Effector memory CD4-positive, alpha-beta T cell (primary cell): ENCODE measurements around the gene DUSP7.

ENCODE experiments used
- DNase-seq, 3 donors: peaks; one replicate each; pipeline ENCODE4 v3.0.0-alpha.2; 2020
- H3K27ac ChIP-seq: 2 replicates; pipeline ENCODE4 v1.7.0; 2013; ENCODE audit warnings: mild to moderate bottlenecking, low read length, moderate library complexity; ENCODE audit not compliant: insufficient read depth, poor library complexity, severe bottlenecking
- H3K27me3 ChIP-seq: replicated peaks from 2 replicates; pipeline ENCODE4 v1.7.0; 2013; ENCODE audit warnings: mild to moderate bottlenecking, low read length; ENCODE audit not compliant: insufficient read depth, control insufficient read depth, poor library complexity, severe bottlenecking
- H3K36me3 ChIP-seq: 2 replicates; pipeline ENCODE4 v1.7.0; 2013; ENCODE audit warnings: mild to moderate bottlenecking, low read length, moderate library complexity; ENCODE audit not compliant: control insufficient read depth, insufficient read depth
- H3K4me1 ChIP-seq: 2 replicates; pipeline ENCODE4 v1.7.0; 2013; ENCODE audit warnings: low read length, mild to moderate bottlenecking; ENCODE audit not compliant: control insufficient read depth, insufficient read depth, poor library complexity, severe bottlenecking
- H3K4me3 ChIP-seq: 2 replicates; pipeline ENCODE4 v1.7.0; 2013; ENCODE audit warnings: low read length, low read depth, mild to moderate bottlenecking; ENCODE audit not compliant: insufficient read depth, poor library complexity, severe bottlenecking
- H3K9me3 ChIP-seq: 2 replicates; pipeline ENCODE4 v1.7.0; 2013; ENCODE audit warnings: mild to moderate bottlenecking, low read length, moderate library complexity; ENCODE audit not compliant: control insufficient read depth

Gene DUSP7

DNA sequence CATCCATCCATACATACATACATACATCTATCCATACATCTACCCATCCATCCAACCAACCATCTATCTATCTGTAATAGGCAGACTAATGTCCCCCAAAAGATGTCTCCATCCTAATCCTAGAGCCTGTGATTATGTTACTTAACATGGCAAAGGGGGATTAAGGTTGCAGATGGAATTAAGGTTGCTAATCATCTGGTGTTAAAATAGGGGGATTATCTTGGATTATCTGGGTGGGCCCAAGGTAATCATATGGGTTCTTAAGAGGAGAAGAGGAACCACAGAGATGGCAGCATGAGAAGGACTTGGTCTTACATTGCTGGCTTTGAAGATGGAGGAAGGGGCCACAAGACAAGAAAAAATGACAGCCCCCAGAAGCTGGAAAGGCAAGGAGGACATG lies 45.9 kb downstream of the DUSP7 start:
- no peaks in the 10 kb centered on the region for H3K9me3 ChIP-seq
- DNase-seq, result no peak
- peaks cover 8% of the 10 kb centered on the region for H3K4me1 ChIP-seq
- no peak overlapping the region for H3K4me3 ChIP-seq
- no peaks in the 10 kb centered on the region for H3K36me3 ChIP-seq
- H3K27me3 ChIP-seq, result no peaks in the 10 kb centered on the region
- H3K27ac ChIP-seq, result no peak overlapping the region

DNA sequence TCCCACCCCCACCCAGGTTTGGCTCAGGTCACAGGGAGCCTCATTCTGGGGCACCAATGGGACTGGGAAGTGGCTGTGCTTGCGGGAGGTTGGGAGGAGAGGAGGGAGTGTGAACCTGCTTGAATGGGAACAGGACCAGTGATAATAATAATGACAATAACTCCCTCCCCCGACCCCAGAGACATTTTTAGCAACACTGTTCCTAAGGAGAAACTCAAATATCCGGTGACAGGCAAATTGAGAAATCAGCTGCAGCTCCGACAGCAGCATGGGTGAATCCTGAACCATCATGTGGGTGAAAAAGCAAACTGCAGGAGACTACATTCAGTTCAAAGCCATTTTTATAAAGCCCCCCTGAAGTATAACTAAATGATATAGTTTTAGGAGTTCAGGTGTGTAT lies 49.1 kb downstream of the DUSP7 start:
- peaks cover 8% of the 10 kb centered on the region for H3K4me1 ChIP-seq
- H3K9me3 ChIP-seq, result no peaks in the 10 kb centered on the region
- H3K36me3 ChIP-seq, result no peaks in the 10 kb centered on the region
- H3K4me3 ChIP-seq, result no peak overlapping the region
- H3K27ac ChIP-seq, result no peak overlapping the region
- no peaks in the 10 kb centered on the region for H3K27me3 ChIP-seq
- DNase-seq, result no peak

DNA sequence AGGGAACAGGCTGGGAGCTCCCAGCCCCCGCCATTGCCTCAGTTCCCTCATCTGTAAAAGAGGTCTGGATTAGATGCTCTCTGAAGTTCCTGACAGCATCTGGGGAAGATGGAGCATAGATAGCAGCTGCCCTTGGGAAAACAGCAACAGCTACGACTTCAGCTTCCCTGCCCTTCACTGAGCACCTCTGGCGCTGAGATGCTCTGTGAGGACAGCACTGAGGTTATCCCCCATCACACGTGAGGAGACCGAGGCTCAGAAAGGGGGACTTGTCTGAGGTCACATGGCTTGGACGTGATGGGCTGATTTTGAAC lies 49.6 kb downstream of the DUSP7 start:
- Histone ChIP-seq H3K27me3 (no peaks in the 10 kb centered on the region), H3K36me3 (no peaks in the 10 kb centered on the region), H3K27ac (no peak overlapping the region), H3K4me1 (peaks cover 12% of the 10 kb centered on the region), H3K4me3 (no peak overlapping the region), H3K9me3 (no peaks in the 10 kb centered on the region)
- no peak for DNase-seq

DNA sequence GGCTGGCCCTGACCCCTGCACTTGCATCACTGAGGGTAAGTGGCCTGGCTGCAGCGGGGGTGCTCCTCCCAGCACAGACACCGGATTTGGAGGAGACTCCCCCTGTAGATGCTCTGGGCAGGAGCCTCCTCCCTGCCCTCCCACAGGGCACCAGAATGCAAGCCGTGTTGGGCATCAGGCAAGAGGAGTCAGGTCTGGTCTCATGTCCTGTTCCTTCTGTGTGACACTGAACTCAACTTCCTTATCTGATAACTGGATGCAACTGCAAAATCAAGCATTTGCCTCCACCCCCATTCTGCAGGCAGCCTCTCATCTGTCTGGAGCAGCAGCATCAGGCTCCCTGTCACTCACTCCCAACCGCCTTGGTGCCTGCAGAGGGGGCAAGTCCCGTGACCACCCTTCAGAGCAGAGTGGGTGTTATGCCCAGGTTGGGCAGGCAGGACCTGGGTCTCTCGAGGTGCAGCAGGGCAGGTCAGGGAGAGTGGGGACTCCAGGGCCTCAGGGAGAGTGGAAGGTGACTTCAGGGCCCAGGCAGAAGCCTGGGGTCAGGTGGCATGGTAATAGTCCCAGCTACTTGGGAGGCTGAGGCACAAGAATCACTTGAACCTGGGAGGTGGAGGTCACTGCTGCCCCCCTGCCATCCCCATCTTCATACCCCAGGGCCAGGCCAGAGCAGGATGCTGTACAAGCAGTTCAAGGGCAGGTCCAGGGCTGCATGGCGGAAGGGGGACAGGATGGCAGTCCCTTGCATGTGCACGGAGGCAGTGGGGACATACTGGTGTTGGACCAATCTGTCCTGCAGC lies 50.2 kb downstream of the DUSP7 start:
- peaks cover 17% of the 10 kb centered on the region for H3K4me1 ChIP-seq
- no peaks in the 10 kb centered on the region for H3K36me3 ChIP-seq
- DNase-seq, result no peak
- no peak overlapping the region for H3K4me3 ChIP-seq
- H3K27ac ChIP-seq, result no peak overlapping the region
- H3K9me3 ChIP-seq, result no peaks in the 10 kb centered on the region
- no peaks in the 10 kb centered on the region for H3K27me3 ChIP-seq

DNA sequence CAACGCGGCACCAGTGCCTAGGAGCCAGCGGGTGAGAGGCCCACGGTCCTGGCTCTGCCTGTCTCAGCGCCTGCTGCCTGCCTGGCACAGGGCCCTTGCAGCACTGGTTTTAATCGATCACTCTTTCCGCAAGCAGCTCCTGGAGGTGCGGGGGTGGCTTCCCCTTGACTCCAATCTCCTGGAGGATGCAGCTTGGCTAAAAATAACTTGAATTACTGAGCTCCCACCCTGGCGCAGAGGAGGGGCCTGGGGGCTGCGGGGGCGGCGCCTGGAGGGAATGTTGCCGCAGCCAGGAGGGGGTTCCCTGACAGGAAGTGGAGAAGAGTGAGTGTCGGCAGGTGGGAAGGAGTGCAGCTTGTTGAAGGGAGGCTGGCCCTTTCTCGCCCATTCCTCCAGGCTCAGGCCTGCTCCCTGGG lies 50.8 kb downstream of the DUSP7 start:
- Histone ChIP-seq H3K4me1 (peaks cover 17% of the 10 kb centered on the region), H3K27ac (no peak overlapping the region), H3K4me3 (no peak overlapping the region), H3K27me3 (no peaks in the 10 kb centered on the region), H3K36me3 (no peaks in the 10 kb centered on the region), H3K9me3 (no peaks in the 10 kb centered on the region)
- no peak for DNase-seq

DNA sequence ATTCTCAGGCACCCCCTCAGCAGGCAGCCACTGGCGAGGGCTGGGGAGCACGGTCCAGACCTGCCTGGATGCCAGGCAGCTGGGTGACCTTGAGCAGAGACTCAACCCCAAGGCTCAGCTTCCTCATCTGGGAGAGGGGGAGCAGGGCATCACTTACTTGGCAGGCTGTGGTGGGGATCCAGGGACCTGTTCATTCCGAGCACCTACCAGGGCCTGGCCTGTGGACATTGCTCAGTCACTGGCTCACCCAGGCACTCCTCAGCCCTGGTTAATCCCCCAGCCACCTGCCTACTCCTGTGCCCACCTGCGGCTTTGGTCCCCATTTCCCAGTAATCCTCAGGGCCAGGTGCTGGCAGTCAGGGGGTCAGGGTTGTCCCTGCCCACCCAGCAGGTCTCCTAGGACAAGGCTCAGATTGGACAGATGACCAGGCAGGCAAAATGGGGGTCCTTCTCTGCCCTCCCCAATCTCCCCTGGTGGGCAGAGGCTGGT lies 51.4 kb downstream of the DUSP7 start:
- H3K9me3 ChIP-seq, result no peaks in the 10 kb centered on the region
- no peaks in the 10 kb centered on the region for H3K27me3 ChIP-seq
- DNase-seq, result no peak

DNA sequence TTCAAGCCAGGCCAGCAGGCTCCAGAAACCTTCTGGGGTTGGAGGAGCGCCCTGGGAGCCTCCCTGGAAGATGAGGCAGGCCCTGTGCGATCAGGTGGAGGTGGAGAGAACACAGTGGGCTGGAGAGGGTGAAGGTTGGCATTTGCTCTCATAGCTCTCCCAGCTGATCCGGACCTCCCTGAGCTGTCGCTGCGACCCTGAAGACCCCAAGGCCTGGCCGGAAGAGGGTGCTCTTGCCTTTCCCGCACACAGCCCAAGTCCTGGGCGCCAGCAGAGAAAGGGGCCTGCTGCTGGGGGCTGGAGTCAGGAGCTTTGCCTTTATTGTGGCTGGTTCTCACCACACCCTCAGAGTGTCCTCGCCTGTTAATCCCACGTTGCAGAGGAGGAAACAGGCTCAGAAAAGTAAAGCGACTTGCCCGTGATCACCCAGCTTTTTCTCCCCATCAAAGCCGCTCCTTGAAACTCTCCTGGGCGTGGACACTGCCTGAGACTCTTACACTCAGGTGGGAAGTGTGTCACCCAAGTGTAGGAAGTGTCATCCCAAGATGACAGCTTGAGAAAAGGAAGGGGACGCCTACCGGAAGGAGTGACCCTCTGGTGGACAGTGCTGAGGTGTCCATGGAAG lies 52.1 kb downstream of the DUSP7 start:
- Histone ChIP-seq H3K27ac (no peak overlapping the region), H3K4me1 (peaks cover 17% of the 10 kb centered on the region), H3K4me3 (no peak overlapping the region), H3K27me3 (no peaks in the 10 kb centered on the region), H3K36me3 (no peaks in the 10 kb centered on the region), H3K9me3 (no peaks in the 10 kb centered on the region)
- DNase-seq, result no peak

More for the DNA sequence above, 51.4 kb downstream of the DUSP7 start:
- no peak overlapping the region for H3K27ac ChIP-seq
- no peak overlapping the region for H3K4me3 ChIP-seq
- H3K36me3 ChIP-seq, result no peaks in the 10 kb centered on the region
- peaks cover 17% of the 10 kb centered on the region for H3K4me1 ChIP-seq

DNA sequence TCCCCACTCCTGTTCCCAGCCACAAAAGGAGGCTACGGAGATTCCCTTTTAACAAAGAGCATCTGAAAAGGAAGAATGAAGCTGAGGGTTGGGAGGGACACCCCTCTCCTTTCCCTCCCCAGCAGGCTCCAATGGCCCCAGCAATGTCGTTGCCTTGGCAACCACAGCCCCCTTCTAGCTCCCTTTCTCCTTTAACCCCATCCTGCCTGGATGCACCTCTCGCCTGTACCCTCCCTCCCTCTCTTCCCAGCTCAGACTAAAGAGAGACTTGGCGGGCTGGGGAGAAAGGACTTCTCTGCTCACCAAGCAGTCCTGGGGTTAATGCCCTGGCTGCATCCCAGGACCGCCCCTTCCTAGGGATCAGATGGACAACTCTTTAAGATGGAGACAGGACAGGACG lies 53.6 kb downstream of the DUSP7 start:
- H3K36me3 ChIP-seq, result no peaks in the 10 kb centered on the region
- H3K9me3 ChIP-seq, result no peaks in the 10 kb centered on the region
- H3K4me1 ChIP-seq, result peaks cover 17% of the 10 kb centered on the region
- no peaks in the 10 kb centered on the region for H3K27me3 ChIP-seq
- no peak for DNase-seq
- no peak overlapping the region for H3K27ac ChIP-seq
- H3K4me3 ChIP-seq, result no peak overlapping the region

DNA sequence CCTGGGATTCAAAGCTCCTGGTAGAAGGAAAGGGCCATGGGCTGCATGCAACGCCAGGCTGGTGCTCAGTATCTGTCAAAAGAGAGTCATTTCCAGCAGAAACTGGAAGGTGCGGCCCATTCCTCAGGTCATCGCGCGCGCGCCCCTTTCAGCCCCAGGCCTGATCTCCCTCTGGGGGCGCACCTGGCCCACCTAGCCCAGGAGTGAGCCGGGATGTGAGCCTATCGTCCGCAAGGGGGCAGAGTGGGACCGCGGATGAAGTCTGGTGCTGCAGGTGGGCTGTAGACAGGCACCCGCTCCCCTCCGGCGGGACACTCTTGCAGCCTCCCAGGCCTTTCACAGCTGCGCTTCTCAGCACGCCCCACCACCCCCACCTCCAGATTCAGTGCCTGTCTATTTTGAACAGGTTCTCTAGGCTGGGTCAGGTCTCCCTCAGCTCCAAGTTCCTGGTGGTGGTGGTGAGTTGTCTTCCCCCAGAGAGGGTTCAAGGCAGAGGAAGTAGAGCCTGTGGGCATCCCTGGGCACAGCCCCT lies 54.9 kb downstream of the DUSP7 start:
- H3K4me1 ChIP-seq, result peaks cover 17% of the 10 kb centered on the region
- no peak overlapping the region for H3K27ac ChIP-seq
- no peaks in the 10 kb centered on the region for H3K27me3 ChIP-seq
- peak; percentile 72 to 79 (median 77) for DNase-seq
- H3K9me3 ChIP-seq, result no peaks in the 10 kb centered on the region
- no peaks in the 10 kb centered on the region for H3K36me3 ChIP-seq
- H3K4me3 ChIP-seq, result no peak overlapping the region

DNA sequence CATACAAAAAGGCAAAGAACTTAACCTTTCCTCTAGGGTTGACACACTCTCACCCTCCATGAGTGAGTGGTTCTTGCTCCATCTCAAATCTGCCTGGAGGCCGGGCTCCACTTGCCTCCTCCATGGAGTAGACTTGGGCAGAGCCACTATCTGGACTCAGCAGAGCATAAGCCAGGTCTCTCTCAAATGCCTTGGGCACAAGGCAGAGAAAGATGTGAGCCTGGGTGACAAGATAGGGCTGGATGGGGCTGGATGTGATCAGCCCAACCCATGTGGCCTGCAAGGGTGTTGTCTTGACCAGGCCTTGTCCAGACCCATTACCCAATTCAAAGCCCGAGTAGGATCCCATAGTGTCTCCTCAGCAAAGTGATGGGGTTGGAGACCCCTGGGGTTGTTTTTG lies 56.5 kb downstream of the DUSP7 start:
- H3K4me1 ChIP-seq, result peaks cover 12% of the 10 kb centered on the region
- no peak overlapping the region for H3K4me3 ChIP-seq
- DNase-seq, result no peak
- H3K36me3 ChIP-seq, result peaks cover 2% of the 10 kb centered on the region
- no peaks in the 10 kb centered on the region for H3K9me3 ChIP-seq
- H3K27me3 ChIP-seq, result no peaks in the 10 kb centered on the region
- H3K27ac ChIP-seq, result no peak overlapping the region
